Testis (tissue), 2 donors: Measurements from ENCODE around the gene TGM2.

Experiments
- CTCF ChIP-seq, 3 experiments: fragments of 450-650 bp in 2 of 3; fragments of 200-600 bp in 1 of 3; sonication (generic) in 1 of 3; IDR thresholded peaks; one replicate each; pipeline ENCODE4 v1.5.1; 2016 to 2019; ENCODE audit warnings: antibody characterized with exemption in 3 of 3, mild to moderate bottlenecking in 2 of 3, moderate library complexity in 1 of 3
- POLR2A ChIP-seq: fragments of 450-650 bp; IDR thresholded peaks from one replicate; pipeline ENCODE4 v1.6.1; 2017; ENCODE audit warnings: antibody characterized with exemption, mild to moderate bottlenecking, moderate library complexity

GRCh38 chr20:38200646-38201045, 35.6 kb upstream of the TGM2 start:
- TF ChIP-seq POLR2A (no peak), CTCF (IDR thresholded peaks at IDR 0.05) (no peak)
